ENCODE measurements around the gene PAQR6. TPM values are rescaled to one million over a fixed set of nuclear protein-coding genes. Genes with fewer than 3 reads are reported as not detected.

PAQR6 gene
- total and polyA plus RNA-seq, 7 donors: 0.30 to 1.2 (median 0.73) TPM

DNA sequence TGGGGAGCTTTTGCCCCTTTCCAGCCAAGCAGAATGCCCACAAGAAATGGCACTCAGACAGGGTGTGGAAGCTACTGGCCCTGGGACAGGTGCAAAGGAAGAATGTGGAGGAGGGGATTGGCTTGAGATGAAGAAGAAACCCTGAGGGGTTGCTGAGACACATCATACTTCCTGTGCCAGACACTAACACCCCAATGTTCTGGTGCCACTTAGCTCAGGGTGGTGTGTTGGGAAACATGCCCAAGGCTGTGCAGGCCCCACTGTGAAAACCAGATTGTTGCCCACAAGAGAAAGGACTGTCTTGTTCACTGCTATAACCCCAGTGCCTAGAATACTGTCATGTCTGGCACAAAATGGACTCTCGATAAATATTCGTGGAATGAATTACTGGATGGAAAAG is 9.9 kb upstream of the PAQR6 start:
- H3K36me3 ChIP-seq (ENCODE audit: insufficient read depth in 1 of 2, low read depth in 1 of 2): peaks cover 16 to 100% of the 10 kb centered on the region in 2 donors
- DNase-seq (no peak), ATAC-seq (no peak)
- H3K9me3 ChIP-seq: no peaks in the 10 kb centered on the region
- no peaks in the 10 kb centered on the region for H3K27me3 ChIP-seq (ENCODE audit: insufficient read depth in 3 of 3, low read length in 2 of 3)
- TF ChIP-seq, protein P1, sequence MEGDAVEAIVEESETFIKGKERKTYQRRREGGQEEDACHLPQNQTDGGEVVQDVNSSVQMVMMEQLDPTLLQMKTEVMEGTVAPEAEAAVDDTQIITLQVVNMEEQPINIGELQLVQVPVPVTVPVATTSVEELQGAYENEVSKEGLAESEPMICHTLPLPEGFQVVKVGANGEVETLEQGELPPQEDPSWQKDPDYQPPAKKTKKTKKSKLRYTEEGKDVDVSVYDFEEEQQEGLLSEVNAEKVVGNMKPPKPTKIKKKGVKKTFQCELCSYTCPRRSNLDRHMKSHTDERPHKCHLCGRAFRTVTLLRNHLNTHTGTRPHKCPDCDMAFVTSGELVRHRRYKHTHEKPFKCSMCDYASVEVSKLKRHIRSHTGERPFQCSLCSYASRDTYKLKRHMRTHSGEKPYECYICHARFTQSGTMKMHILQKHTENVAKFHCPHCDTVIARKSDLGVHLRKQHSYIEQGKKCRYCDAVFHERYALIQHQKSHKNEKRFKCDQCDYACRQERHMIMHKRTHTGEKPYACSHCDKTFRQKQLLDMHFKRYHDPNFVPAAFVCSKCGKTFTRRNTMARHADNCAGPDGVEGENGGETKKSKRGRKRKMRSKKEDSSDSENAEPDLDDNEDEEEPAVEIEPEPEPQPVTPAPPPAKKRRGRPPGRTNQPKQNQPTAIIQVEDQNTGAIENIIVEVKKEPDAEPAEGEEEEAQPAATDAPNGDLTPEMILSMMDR (IDR thresholded peaks at IDR 0.05): no peak
- H3K4me3 ChIP-seq: no peak overlapping the region
- WGBS, 3 donors: 87 to 93% (median 87%) methylated on average over 2 of the region's 2 CpGs
- intact Hi-C loops (cut with DNase I): no loop called here
- H3K4me1 ChIP-seq: no peaks in the 10 kb centered on the region
- no peak overlapping the region for H3K27ac ChIP-seq

DNA sequence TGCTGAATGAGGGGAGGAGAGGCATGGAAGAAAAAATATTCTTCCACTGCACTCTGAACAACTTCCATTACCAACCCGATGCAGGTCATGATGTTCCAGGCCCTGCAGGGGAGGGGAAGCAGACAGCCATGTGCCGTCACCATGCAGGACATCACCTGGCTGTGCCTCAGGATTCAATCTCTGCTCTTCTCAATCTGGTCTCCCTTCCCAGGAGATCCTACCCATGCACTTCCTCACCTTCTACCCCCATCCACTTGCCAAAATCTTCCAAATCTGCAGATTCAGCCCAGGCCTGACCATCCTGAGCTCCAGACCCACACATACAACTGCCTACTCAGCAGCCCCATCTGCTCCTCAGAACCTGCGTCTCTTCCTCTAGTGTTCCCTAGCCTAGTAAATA is 5.8 kb upstream of the PAQR6 start:
- no peaks in the 10 kb centered on the region for H3K4me1 ChIP-seq
- 88 to 96% (median 93%) methylated on average over 3 of the region's 3 CpGs for WGBS, 3 donors
- H3K27ac ChIP-seq: no peak overlapping the region
- intact Hi-C loops (cut with DNase I): no loop called here
- peaks cover under 1 to 100% of the 10 kb centered on the region in 2 donors for H3K36me3 ChIP-seq (ENCODE audit: insufficient read depth in 1 of 2, low read depth in 1 of 2)
- no peaks in the 10 kb centered on the region for H3K9me3 ChIP-seq
- H3K27me3 ChIP-seq (ENCODE audit: insufficient read depth in 3 of 3, low read length in 2 of 3): no peaks in the 10 kb centered on the region
- ATAC-seq (no peak), DNase-seq (peak in 1 of 2 donors; percentile 21)
- no peak overlapping the region for H3K4me3 ChIP-seq
- TF ChIP-seq, protein P1 (IDR thresholded peaks at IDR 0.05): no peak

DNA sequence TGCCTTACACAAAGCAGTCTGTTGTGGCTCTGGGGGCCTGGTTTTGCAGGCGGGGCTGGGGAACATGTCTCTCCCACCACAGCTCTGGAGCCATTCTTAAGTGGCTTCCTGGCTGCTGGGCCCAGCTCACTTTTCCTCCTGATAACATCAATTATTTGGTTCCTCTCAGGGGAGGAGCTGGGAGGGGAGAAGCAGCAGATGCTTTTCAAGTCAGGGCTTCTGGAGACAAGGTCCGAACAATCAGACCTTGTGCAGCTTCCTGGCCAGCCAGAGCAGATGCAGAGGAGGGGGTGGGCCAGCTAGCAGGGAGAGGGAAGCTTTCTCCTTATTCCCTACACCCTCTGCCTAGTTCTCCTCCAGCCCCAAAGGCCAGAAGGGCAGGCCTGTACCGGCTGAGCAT is 3.7 kb upstream of the PAQR6 start:
- Histone ChIP-seq H3K27me3 (ENCODE audit: insufficient read depth in 3 of 3, low read length in 2 of 3) (peaks cover 0 to 2% (median 0%) of the 10 kb centered on the region in 3 donors), H3K4me3 (no peak overlapping the region), H3K4me1 (no peaks in the 10 kb centered on the region), H3K36me3 (ENCODE audit: insufficient read depth in 1 of 2, low read depth in 1 of 2) (peaks cover 0 to 79% of the 10 kb centered on the region in 2 donors), H3K9me3 (no peaks in the 10 kb centered on the region), H3K27ac (no peak overlapping the region)
- peak in 1 of 2 donors; percentile 51 for DNase-seq
- TF ChIP-seq, protein P1 (IDR thresholded peaks at IDR 0.05): no peak
- intact Hi-C loops (cut with DNase I): no loop called here
- 38 to 59% (median 54%) methylated on average over 3 of the region's 3 CpGs for WGBS, 3 donors
- ATAC-seq: no peak

DNA sequence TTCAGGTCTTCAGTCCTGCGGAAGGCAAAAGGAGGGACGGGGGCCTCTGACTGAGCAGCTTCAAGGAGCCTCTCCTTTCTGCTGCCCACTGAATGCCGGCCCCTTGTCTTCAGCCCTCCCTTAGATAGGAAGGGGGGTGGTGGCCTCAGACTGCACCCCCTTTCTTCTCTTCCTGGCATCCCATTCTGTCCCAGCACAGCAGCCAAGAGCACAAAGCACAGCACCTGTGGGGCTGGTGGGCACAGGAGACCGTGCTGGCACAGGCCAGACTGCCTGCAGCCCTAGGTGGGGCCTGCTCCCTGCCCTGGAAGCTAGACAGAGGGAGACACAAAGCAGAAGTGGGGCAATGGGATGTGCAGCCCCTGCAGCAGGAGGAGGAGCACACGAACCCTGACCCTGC is 1.7 kb upstream of the PAQR6 start:
- intact Hi-C loops (cut with DNase I): no loop called here
- H3K4me1 ChIP-seq: peaks cover 9% of the 10 kb centered on the region
- TF ChIP-seq, protein P1 (IDR thresholded peaks at IDR 0.05): no peak
- H3K27me3 ChIP-seq (ENCODE audit: insufficient read depth in 3 of 3, low read length in 2 of 3): peaks cover 0 to 17% (median 10%) of the 10 kb centered on the region in 3 donors
- peaks cover 0 to 59% of the 10 kb centered on the region in 2 donors for H3K36me3 ChIP-seq (ENCODE audit: insufficient read depth in 1 of 2, low read depth in 1 of 2)
- no peak overlapping the region for H3K4me3 ChIP-seq
- DNase-seq (peak in 1 of 2 donors; percentile 44), ATAC-seq (no peak)
- H3K9me3 ChIP-seq: no peaks in the 10 kb centered on the region
- WGBS, 3 donors: 83 to 89% (median 87%) methylated on average over 5 of the region's 5 CpGs
- no peak overlapping the region for H3K27ac ChIP-seq

DNA sequence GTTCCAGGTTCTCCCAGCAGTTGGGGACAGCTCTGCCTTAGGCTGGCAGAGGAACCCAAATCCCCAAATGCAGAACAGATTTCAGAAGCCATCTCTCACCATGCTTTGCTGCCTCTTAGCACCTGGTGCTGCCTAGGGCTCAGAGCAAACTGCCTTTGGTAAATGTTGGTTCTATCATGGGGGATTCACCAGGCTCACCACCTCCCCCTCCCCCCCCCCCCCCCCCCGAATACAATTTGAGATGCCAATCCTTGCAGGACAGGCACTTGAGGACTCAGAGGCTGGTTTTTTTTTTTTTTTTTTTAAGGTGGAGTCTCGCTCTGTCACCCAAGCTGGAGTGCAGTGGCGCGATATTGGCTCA is 447 bp upstream of the PAQR6 start:
- H3K27ac ChIP-seq: no peak overlapping the region
- H3K36me3 ChIP-seq (ENCODE audit: insufficient read depth in 1 of 2, low read depth in 1 of 2): peaks cover 0 to 46% of the 10 kb centered on the region in 2 donors
- WGBS, 3 donors: 71 to 80% (median 79%) methylated on average over 2 to 4 of the region's 4 CpGs
- H3K27me3 ChIP-seq (ENCODE audit: insufficient read depth in 3 of 3, low read length in 2 of 3): peaks cover 0 to 17% (median 10%) of the 10 kb centered on the region in 3 donors
- intact Hi-C loops (cut with DNase I): no loop called here
- no peak overlapping the region for H3K4me3 ChIP-seq
- no peaks in the 10 kb centered on the region for H3K9me3 ChIP-seq
- DNase-seq (no peak), ATAC-seq (no peak)
- H3K4me1 ChIP-seq: peaks cover 9% of the 10 kb centered on the region
- TF ChIP-seq, protein P1 (IDR thresholded peaks at IDR 0.05): no peak

Measured in psoas muscle (tissue), 8 donors.